WTC11 (cell line): Measurements from ENCODE around the gene FKBP7. TPM values are rescaled to one million over a fixed set of nuclear protein-coding genes. Genes with fewer than 3 reads are reported as not detected.

ENCODE experiments used
- ATAC-seq: fragments of 200-7000 bp; cut with Tn5 transposase; 2 replicates; pipeline ENCODE4 v1.10.0; 2021; ENCODE audit warnings: mild to moderate bottlenecking, moderate library complexity
- CTCF ChIA-PET: fragments of 300-600 bp; sonication (Branson Sonifier 250); formaldehyde crosslinking; loops from one replicate; lab custom pipeline; 2021; ENCODE audit warnings: antibody characterized with exemption; lab: Charles Lee
- POLR2A ChIA-PET: fragments of 350-600 bp; sonication (Branson Sonifier 250); formaldehyde crosslinking; loops from one replicate; lab custom pipeline; 2021; ENCODE audit warnings: antibody characterized with exemption; lab: Charles Lee
- DNase-seq: peaks from one replicate; pipeline ENCODE4 v3.0.0; 2021; ENCODE audit warnings: low spot score
- H3K27ac Mint-ChIP-seq: 2 replicates; pipeline ENCODE4 v1.8.0; 2021; ENCODE audit warnings: mixed read lengths
- H3K27me3 Mint-ChIP-seq: 2 replicates; pipeline ENCODE4 v1.8.0; 2021; ENCODE audit warnings: low read depth, mild to moderate bottlenecking, moderate library complexity, mixed read lengths
- H3K36me3 Mint-ChIP-seq: 2 replicates; pipeline ENCODE4 v1.8.0; 2021; ENCODE audit warnings: mixed read lengths
- H3K4me1 Mint-ChIP-seq: 2 replicates; pipeline ENCODE4 v1.8.0; 2022; ENCODE audit warnings: mixed read lengths
- H3K4me3 Mint-ChIP-seq: 2 replicates; pipeline ENCODE4 v1.8.0; 2021; ENCODE audit warnings: mild to moderate bottlenecking, moderate library complexity, mixed read lengths
- H3K9me3 Mint-ChIP-seq: 2 replicates; pipeline ENCODE4 v1.8.0; 2021; ENCODE audit warnings: mixed read lengths
- CREB1 ChIP-seq: sonication (generic); formaldehyde crosslinking; IDR thresholded peaks from 2 replicates; pipeline ENCODE4 v1.8.0; 2023; ENCODE audit warnings: mild to moderate bottlenecking, missing genetic modification reagents
- CTCF ChIP-seq: fragments of 200-600 bp; IDR thresholded peaks from 2 replicates; pipeline ENCODE4 v1.8.0; 2022; ENCODE audit warnings: antibody characterized with exemption
- ELF4 ChIP-seq: sonication (generic); formaldehyde crosslinking; IDR thresholded peaks from 2 replicates; pipeline ENCODE4 v1.8.1; 2022; ENCODE audit warnings: low read depth, mild to moderate bottlenecking, moderate library complexity, missing genetic modification reagents
- ESRRA ChIP-seq: sonication (generic); formaldehyde crosslinking; IDR thresholded peaks from 2 replicates; pipeline ENCODE4 v1.8.1; 2022; ENCODE audit warnings: mild to moderate bottlenecking, missing genetic modification reagents, borderline replicate concordance
- FOXK1 ChIP-seq: sonication (generic); formaldehyde crosslinking; IDR thresholded peaks from 2 replicates; pipeline ENCODE4 v1.8.0; 2022; ENCODE audit warnings: mild to moderate bottlenecking, moderate library complexity, missing genetic modification reagents
- GABPB1 ChIP-seq: sonication (generic); formaldehyde crosslinking; IDR thresholded peaks from 2 replicates; pipeline ENCODE4 v1.8.1; 2023; ENCODE audit warnings: mild to moderate bottlenecking, missing genetic modification reagents
- GRHL2 ChIP-seq: fragments of 250-450 bp; sonication (Bioruptor Pico); IDR thresholded peaks from 2 replicates; pipeline ENCODE4 v1.8.0; 2022; ENCODE audit warnings: mild to moderate bottlenecking, moderate library complexity; ENCODE audit not compliant: insufficient replicate concordance, severe bottlenecking
- MXD4 ChIP-seq: fragments of 250-450 bp; sonication (Bioruptor Pico); IDR thresholded peaks from 2 replicates; pipeline ENCODE4 v1.8.0; 2021; ENCODE audit warnings: mild to moderate bottlenecking, moderate library complexity, borderline replicate concordance
- MYBL2 ChIP-seq: sonication (generic); formaldehyde crosslinking; IDR thresholded peaks from 2 replicates; pipeline ENCODE4 v1.8.1; 2023; ENCODE audit warnings: mild to moderate bottlenecking, moderate library complexity, missing genetic modification reagents
- NFE2L1 ChIP-seq: sonication (generic); formaldehyde crosslinking; IDR thresholded peaks from 2 replicates; pipeline ENCODE4 v1.8.1; 2023; ENCODE audit warnings: missing genetic modification reagents
- NR3C1 ChIP-seq: sonication (generic); formaldehyde crosslinking; conservative IDR thresholded peaks from 2 replicates; pipeline ENCODE4 v1.8.1; 2023; ENCODE audit warnings: low read depth, mild to moderate bottlenecking, missing genetic modification reagents
- SOX15 ChIP-seq: fragments of 250-450 bp; sonication (Bioruptor Pico); IDR thresholded peaks from 2 replicates; pipeline ENCODE4 v1.9.0; 2021; ENCODE audit warnings: mild to moderate bottlenecking
- SP1 ChIP-seq: sonication (generic); formaldehyde crosslinking; conservative IDR thresholded peaks from 2 replicates; pipeline ENCODE4 v1.8.1; 2022; ENCODE audit warnings: missing genetic modification reagents
- TEAD1 ChIP-seq: sonication (generic); formaldehyde crosslinking; IDR thresholded peaks from 2 replicates; pipeline ENCODE4 v1.8.0; 2022; ENCODE audit warnings: mild to moderate bottlenecking, missing genetic modification reagents
- ZNF121 ChIP-seq: sonication (generic); formaldehyde crosslinking; IDR thresholded peaks from 2 replicates; pipeline ENCODE4 v1.8.0; 2023; ENCODE audit warnings: missing genetic modification reagents
- ZNF281 ChIP-seq: sonication (generic); formaldehyde crosslinking; IDR thresholded peaks from 2 replicates; pipeline ENCODE4 v1.8.0; 2023; ENCODE audit warnings: mild to moderate bottlenecking, missing genetic modification reagents
- total RNA-seq: library from RNA; stranded (reverse); gene quantifications from 3 replicates; pipeline ENCODE4 v1.2.3, GENCODE V29; 2021
- TF ChIP-seq, protein P1 (sequence below): sonication (generic); formaldehyde crosslinking; IDR thresholded peaks from 2 replicates; pipeline ENCODE4 v1.8.1; 2023; ENCODE audit warnings: mild to moderate bottlenecking, missing genetic modification reagents, borderline replicate concordance
- TF ChIP-seq, protein P2 (sequence below): sonication (generic); formaldehyde crosslinking; IDR thresholded peaks from 2 replicates; pipeline ENCODE4 v1.8.0; 2022; ENCODE audit warnings: mild to moderate bottlenecking, missing genetic modification reagents

Gene FKBP7
- total RNA-seq, 1 experiment from 2014 or later = 3.2 TPM

DNA sequence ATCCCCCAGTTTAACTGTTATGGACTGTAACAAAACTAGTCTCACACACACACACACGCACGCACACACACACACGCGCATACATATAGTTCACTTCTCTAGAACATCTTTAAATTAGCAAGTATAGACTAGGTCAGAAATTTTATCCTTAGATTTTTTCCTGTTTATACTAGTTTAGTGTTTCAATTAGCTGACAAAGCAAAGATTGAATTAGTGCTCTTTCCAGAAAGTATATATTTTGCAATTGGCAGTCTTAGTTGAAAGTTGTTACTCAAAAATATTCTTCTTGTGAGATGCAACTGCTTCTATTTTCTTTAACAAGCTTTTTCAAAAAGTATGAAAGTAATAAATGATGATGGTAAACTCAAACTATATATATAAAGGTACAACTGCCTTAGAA, 24.4 kb upstream of the FKBP7 start (continued):
- no peak for TF ChIP-seq CTCF
- TF ChIP-seq NFE2L1 (CRISPR knock-in tag) = no peak
- no peak for TF ChIP-seq GRHL2 (CRISPR knock-in tag)

GRCh38 chr2:178499640-178500039, 21.2 kb upstream of the FKBP7 start:
- Mint-ChIP-seq H3K36me3 (peaks cover 43% of the 10 kb centered on the region), H3K4me1 (0 out of 2 replicates have a peak, but pooled peaks cover 3% of the 10 kb centered on the region), H3K27ac (no peak overlapping the region), H3K9me3 (no peaks in the 10 kb centered on the region), H3K27me3 (peaks cover 2% of the 10 kb centered on the region; the same call in 1 of the 2 replicates), H3K4me3 (no peak overlapping the region)
- ATAC-seq (no peak), DNase-seq (no peak)
- ChIA-PET CTCF (no interaction called here), POLR2A (no interaction called here)
- TF ChIP-seq MXD4 (CRISPR knock-in tag) (no peak), NR3C1 (CRISPR knock-in tag) (no peak), CREB1 (CRISPR knock-in tag) (no peak), TEAD1 (CRISPR knock-in tag) (no peak), ZNF121 (CRISPR knock-in tag) (no peak)
- TF ChIP-seq, protein P1, sequence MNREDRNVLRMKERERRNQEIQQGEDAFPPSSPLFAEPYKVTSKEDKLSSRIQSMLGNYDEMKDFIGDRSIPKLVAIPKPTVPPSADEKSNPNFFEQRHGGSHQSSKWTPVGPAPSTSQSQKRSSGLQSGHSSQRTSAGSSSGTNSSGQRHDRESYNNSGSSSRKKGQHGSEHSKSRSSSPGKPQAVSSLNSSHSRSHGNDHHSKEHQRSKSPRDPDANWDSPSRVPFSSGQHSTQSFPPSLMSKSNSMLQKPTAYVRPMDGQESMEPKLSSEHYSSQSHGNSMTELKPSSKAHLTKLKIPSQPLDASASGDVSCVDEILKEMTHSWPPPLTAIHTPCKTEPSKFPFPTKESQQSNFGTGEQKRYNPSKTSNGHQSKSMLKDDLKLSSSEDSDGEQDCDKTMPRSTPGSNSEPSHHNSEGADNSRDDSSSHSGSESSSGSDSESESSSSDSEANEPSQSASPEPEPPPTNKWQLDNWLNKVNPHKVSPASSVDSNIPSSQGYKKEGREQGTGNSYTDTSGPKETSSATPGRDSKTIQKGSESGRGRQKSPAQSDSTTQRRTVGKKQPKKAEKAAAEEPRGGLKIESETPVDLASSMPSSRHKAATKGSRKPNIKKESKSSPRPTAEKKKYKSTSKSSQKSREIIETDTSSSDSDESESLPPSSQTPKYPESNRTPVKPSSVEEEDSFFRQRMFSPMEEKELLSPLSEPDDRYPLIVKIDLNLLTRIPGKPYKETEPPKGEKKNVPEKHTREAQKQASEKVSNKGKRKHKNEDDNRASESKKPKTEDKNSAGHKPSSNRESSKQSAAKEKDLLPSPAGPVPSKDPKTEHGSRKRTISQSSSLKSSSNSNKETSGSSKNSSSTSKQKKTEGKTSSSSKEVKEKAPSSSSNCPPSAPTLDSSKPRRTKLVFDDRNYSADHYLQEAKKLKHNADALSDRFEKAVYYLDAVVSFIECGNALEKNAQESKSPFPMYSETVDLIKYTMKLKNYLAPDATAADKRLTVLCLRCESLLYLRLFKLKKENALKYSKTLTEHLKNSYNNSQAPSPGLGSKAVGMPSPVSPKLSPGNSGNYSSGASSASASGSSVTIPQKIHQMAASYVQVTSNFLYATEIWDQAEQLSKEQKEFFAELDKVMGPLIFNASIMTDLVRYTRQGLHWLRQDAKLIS (CRISPR knock-in tag) = no peak

- TF ChIP-seq SOX15 (CRISPR knock-in tag) (no peak), MYBL2 (CRISPR knock-in tag) (no peak)
- DNase-seq (no peak), ATAC-seq (no peak)
- H3K27me3 Mint-ChIP-seq = no peaks in the 10 kb centered on the region
- H3K4me3 Mint-ChIP-seq = no peak overlapping the region
- ChIA-PET CTCF (no interaction called here), POLR2A (no interaction called here)
- H3K4me1 Mint-ChIP-seq = 0 out of 2 replicates have a peak, but pooled peaks cover 3% of the 10 kb centered on the region
- H3K9me3 Mint-ChIP-seq = no peaks in the 10 kb centered on the region
- no peak overlapping the region for H3K27ac Mint-ChIP-seq
- peaks cover 46% of the 10 kb centered on the region for H3K36me3 Mint-ChIP-seq
These were observed 19.7 kb upstream of the FKBP7 start for GRCh38 chr2:178498137-178498536.

DNA sequence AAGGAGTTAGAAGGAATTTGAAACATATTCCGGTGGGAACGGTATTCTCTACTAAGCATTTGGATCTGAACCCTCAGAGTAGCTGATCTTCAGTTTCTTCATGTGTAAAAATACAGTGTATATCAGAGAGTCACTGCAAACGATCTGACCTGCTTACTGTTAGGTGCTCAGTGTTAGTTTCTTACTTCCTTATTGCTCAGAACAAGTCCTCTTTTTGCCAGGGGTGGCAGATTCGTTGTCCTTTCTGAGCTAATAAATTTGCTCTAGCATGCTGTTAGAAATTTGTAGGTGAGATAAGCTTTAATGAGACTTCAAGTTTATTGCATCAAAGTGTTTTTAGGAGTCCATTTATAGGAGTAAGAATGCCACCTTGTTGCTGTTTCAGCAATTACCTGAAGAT, 17.6 kb upstream of the FKBP7 start:
- Mint-ChIP-seq H3K36me3 (peaks cover 37% of the 10 kb centered on the region), H3K9me3 (no peaks in the 10 kb centered on the region), H3K27me3 (no peaks in the 10 kb centered on the region), H3K4me1 (0 out of 2 replicates have a peak, but pooled peaks cover 3% of the 10 kb centered on the region), H3K27ac (no peak overlapping the region), H3K4me3 (no peak overlapping the region)
- ChIA-PET POLR2A (no interaction called here), CTCF (interaction anchor here (1.1 kb wide), 1 partner anchor 26 kb away, joined by 3 read pairs; no protein-coding TSS in a partner anchor)
- no peak for DNase-seq
- no peak for ATAC-seq
- no peak for TF ChIP-seq ZNF281 (CRISPR knock-in tag)
- TF ChIP-seq, protein P2, sequence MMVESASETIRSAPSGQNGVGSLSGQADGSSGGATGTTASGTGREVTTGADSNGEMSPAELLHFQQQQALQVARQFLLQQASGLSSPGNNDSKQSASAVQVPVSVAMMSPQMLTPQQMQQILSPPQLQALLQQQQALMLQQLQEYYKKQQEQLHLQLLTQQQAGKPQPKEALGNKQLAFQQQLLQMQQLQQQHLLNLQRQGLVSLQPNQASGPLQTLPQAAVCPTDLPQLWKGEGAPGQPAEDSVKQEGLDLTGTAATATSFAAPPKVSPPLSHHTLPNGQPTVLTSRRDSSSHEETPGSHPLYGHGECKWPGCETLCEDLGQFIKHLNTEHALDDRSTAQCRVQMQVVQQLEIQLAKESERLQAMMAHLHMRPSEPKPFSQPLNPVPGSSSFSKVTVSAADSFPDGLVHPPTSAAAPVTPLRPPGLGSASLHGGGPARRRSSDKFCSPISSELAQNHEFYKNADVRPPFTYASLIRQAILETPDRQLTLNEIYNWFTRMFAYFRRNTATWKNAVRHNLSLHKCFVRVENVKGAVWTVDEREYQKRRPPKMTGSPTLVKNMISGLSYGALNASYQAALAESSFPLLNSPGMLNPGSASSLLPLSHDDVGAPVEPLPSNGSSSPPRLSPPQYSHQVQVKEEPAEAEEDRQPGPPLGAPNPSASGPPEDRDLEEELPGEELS (CRISPR knock-in tag) = no peak
- TF ChIP-seq ZNF121 (CRISPR knock-in tag) = no peak
- TF ChIP-seq ESRRA (CRISPR knock-in tag) = no peak
- no peak for TF ChIP-seq ELF4 (CRISPR knock-in tag)
- no peak for TF ChIP-seq SP1 (CRISPR knock-in tag)
- TF ChIP-seq CTCF = no peak
- TF ChIP-seq GABPB1 (CRISPR knock-in tag) = no peak
- TF ChIP-seq FOXK1 = no peak
